HEK293 (cell line): Measurements from ENCODE around the gene DHRS12.

ENCODE experiments used
- ZNF341 ChIP-seq: fragments of 450-650 bp; formaldehyde crosslinking; IDR thresholded peaks from 2 replicates; pipeline ENCODE4; 2016; ENCODE audit warnings: low read depth, missing biosample characterization, missing genetic modification characterization
- ZNF677 ChIP-seq: fragments of 450-650 bp; IDR thresholded peaks from 2 replicates; pipeline ENCODE4 v1.5.0; 2018; ENCODE audit warnings: missing biosample characterization, mild to moderate bottlenecking, missing genetic modification characterization, moderate library complexity
- ZNF768 ChIP-seq: fragments of 450-650 bp; formaldehyde crosslinking; IDR thresholded peaks from 2 replicates; pipeline ENCODE4 v1.5.1; 2018; ENCODE audit warnings: missing biosample characterization, mild to moderate bottlenecking, missing genetic modification characterization
- ZSCAN30 ChIP-seq: fragments of 450-650 bp; IDR thresholded peaks from 2 replicates; pipeline ENCODE4 v1.5.1; 2018; ENCODE audit warnings: missing biosample characterization, mild to moderate bottlenecking, missing genetic modification characterization, moderate library complexity
- TF ChIP-seq, protein P1 (sequence below): fragments of 450-650 bp; formaldehyde crosslinking; optimal IDR thresholded peaks from 2 replicates; pipeline ENCODE3; 2016; ENCODE audit warnings: missing biosample characterization, mild to moderate bottlenecking, missing genetic modification characterization
- TF ChIP-seq, protein P2 (sequence below): fragments of 450-650 bp; formaldehyde crosslinking; IDR thresholded peaks from 2 replicates; pipeline ENCODE4 v1.5.1; 2016; ENCODE audit warnings: missing biosample characterization, missing genetic modification characterization
- TF ChIP-seq, protein P3 (sequence below): fragments of 450-650 bp; formaldehyde crosslinking; IDR thresholded peaks from 2 replicates; pipeline ENCODE4 v1.5.1; 2017; ENCODE audit warnings: missing biosample characterization, mild to moderate bottlenecking, missing genetic modification characterization, moderate library complexity
- TF ChIP-seq, protein P4 (sequence below): fragments of 450-650 bp; formaldehyde crosslinking; IDR thresholded peaks from 2 replicates; pipeline ENCODE4 v1.5.1; 2016; ENCODE audit warnings: missing biosample characterization, missing genetic modification characterization

DNA sequence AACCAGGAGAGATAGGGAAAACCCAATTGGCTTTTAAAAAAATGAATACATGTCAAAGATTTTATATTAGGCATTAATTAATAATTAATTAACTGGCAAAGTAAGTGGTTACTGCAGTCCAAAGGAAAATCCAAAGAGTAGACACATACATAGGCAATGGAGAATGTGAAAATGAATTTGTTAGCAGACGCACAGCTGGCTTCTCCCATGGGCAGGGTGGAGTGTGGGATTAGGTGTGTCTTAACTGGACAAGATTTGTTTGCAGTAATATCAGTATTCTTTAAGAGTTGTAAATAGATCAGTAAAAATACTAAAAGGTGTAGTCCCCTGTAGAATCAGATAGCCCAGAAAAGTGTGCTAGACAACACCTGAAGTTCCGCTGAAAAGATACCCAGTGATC is 58.7 kb downstream of the DHRS12 start:
- TF ChIP-seq, protein P1, sequence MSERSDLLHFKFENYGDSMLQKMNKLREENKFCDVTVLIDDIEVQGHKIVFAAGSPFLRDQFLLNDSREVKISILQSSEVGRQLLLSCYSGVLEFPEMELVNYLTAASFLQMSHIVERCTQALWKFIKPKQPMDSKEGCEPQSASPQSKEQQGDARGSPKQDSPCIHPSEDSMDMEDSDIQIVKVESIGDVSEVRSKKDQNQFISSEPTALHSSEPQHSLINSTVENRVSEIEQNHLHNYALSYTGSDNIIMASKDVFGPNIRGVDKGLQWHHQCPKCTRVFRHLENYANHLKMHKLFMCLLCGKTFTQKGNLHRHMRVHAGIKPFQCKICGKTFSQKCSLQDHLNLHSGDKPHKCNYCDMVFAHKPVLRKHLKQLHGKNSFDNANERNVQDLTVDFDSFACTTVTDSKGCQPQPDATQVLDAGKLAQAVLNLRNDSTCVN (tag by site-specific recombination), result no peak
- TF ChIP-seq, protein P2, sequence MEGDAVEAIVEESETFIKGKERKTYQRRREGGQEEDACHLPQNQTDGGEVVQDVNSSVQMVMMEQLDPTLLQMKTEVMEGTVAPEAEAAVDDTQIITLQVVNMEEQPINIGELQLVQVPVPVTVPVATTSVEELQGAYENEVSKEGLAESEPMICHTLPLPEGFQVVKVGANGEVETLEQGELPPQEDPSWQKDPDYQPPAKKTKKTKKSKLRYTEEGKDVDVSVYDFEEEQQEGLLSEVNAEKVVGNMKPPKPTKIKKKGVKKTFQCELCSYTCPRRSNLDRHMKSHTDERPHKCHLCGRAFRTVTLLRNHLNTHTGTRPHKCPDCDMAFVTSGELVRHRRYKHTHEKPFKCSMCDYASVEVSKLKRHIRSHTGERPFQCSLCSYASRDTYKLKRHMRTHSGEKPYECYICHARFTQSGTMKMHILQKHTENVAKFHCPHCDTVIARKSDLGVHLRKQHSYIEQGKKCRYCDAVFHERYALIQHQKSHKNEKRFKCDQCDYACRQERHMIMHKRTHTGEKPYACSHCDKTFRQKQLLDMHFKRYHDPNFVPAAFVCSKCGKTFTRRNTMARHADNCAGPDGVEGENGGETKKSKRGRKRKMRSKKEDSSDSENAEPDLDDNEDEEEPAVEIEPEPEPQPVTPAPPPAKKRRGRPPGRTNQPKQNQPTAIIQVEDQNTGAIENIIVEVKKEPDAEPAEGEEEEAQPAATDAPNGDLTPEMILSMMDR, result no peak
- no peak for TF ChIP-seq ZNF768 (tag by site-specific recombination)
- TF ChIP-seq, protein P3, sequence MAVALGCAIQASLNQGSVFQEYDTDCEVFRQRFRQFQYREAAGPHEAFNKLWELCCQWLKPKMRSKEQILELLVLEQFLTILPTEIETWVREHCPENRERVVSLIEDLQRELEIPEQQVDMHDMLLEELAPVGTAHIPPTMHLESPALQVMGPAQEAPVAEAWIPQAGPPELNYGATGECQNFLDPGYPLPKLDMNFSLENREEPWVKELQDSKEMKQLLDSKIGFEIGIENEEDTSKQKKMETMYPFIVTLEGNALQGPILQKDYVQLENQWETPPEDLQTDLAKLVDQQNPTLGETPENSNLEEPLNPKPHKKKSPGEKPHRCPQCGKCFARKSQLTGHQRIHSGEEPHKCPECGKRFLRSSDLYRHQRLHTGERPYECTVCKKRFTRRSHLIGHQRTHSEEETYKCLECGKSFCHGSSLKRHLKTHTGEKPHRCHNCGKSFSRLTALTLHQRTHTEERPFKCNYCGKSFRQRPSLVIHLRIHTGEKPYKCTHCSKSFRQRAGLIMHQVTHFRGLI (tag by site-specific recombination), result no peak
- TF ChIP-seq ZNF341 (tag by site-specific recombination), result no peak
- TF ChIP-seq, protein P4, sequence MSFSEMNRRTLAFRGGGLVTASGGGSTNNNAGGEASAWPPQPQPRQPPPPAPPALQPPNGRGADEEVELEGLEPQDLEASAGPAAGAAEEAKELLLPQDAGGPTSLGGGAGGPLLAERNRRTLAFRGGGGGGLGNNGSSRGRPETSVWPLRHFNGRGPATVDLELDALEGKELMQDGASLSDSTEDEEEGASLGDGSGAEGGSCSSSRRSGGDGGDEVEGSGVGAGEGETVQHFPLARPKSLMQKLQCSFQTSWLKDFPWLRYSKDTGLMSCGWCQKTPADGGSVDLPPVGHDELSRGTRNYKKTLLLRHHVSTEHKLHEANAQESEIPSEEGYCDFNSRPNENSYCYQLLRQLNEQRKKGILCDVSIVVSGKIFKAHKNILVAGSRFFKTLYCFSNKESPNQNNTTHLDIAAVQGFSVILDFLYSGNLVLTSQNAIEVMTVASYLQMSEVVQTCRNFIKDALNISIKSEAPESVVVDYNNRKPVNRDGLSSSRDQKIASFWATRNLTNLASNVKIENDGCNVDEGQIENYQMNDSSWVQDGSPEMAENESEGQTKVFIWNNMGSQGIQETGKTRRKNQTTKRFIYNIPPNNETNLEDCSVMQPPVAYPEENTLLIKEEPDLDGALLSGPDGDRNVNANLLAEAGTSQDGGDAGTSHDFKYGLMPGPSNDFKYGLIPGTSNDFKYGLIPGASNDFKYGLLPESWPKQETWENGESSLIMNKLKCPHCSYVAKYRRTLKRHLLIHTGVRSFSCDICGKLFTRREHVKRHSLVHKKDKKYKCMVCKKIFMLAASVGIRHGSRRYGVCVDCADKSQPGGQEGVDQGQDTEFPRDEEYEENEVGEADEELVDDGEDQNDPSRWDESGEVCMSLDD (tag by site-specific recombination), result no peak
- TF ChIP-seq ZNF677 (tag by site-specific recombination), result no peak
- no peak for TF ChIP-seq ZSCAN30 (tag by site-specific recombination)
